ES-I3 (cell line): ENCODE measurements around the gene ZNF816.
"Not testable (repeated sequence)": the region's sequence is repeated elsewhere in the genome, so short reads cannot be mapped to it uniquely, and the experiment has no call there.

ENCODE experiments used
- H3K36me3 ChIP-seq: 2 replicates; pipeline ENCODE4 v1.6.1; 2013; ENCODE audit warnings: mild to moderate bottlenecking, low read length, control low read depth, moderate library complexity; ENCODE audit not compliant: insufficient read depth
- H3K4me1 ChIP-seq: 2 replicates; pipeline ENCODE4 v1.6.1; 2013; ENCODE audit warnings: mild to moderate bottlenecking, control low read depth, low read length; ENCODE audit not compliant: insufficient read depth
- H3K9ac ChIP-seq: 2 replicates; pipeline ENCODE4 v1.6.1; 2013; ENCODE audit warnings: low read depth, mild to moderate bottlenecking, low read length, moderate library complexity
- H3K9me3 ChIP-seq: 2 replicates; pipeline ENCODE4 v1.6.1; 2013; ENCODE audit warnings: mild to moderate bottlenecking, low read length, moderate library complexity; ENCODE audit not compliant: control insufficient read depth, insufficient read depth

ZNF816 gene

GRCh38 chr19:52946322-52947310 lies 16.1 kb downstream of the ZNF816 start:
- peaks cover 16% of the 10 kb centered on the region for H3K9me3 ChIP-seq
- H3K9ac ChIP-seq = no peak overlapping the region; the same call in 1 of the 2 replicates
- H3K4me1 ChIP-seq = peaks cover 12% of the 10 kb centered on the region
- H3K36me3 ChIP-seq = peaks cover 17% of the 10 kb centered on the region

GRCh38 chr19:52945652-52946321 lies 16.9 kb downstream of the ZNF816 start:
- Histone ChIP-seq H3K4me1 (peaks cover 12% of the 10 kb centered on the region), H3K9ac (no peak overlapping the region; the same call in 1 of the 2 replicates), H3K9me3 (peaks cover 13% of the 10 kb centered on the region), H3K36me3 (peaks cover 11% of the 10 kb centered on the region)

GRCh38 chr19:52944703-52945493 lies 17.8 kb downstream of the ZNF816 start:
- H3K9ac ChIP-seq, H3K9me3 ChIP-seq, H3K36me3 ChIP-seq: not testable (repeated sequence)
- peaks cover 12% of the 10 kb centered on the region for H3K4me1 ChIP-seq

GRCh38 chr19:52943884-52944643 lies 18.6 kb downstream of the ZNF816 start:
- Histone ChIP-seq H3K9ac (no peak overlapping the region), H3K36me3 (0 out of 2 replicates have a peak, but pooled peaks cover 2% of the 10 kb centered on the region), H3K9me3 (peaks cover 4% of the 10 kb centered on the region), H3K4me1 (peaks cover 12% of the 10 kb centered on the region)

GRCh38 chr19:52943134-52943883 lies 19.4 kb downstream of the ZNF816 start:
- Histone ChIP-seq H3K4me1 (peaks cover 12% of the 10 kb centered on the region), H3K36me3 (0 out of 2 replicates have a peak, but pooled peaks cover 2% of the 10 kb centered on the region), H3K9ac (peak overlapping the region; percentile 43; the same call in 1 of the 2 replicates), H3K9me3 (peaks cover 4% of the 10 kb centered on the region)

- peaks cover 12% of the 10 kb centered on the region for H3K4me1 ChIP-seq
- H3K9me3 ChIP-seq = no peaks in the 10 kb centered on the region; the same call in 1 of the 2 replicates
- H3K36me3 ChIP-seq = no peaks in the 10 kb centered on the region
- H3K9ac ChIP-seq = peak overlapping the region; percentile 96
Observed at GRCh38 chr19:52942386-52943133, 20.1 kb downstream of the ZNF816 start.

- H3K4me1 ChIP-seq = peaks cover 12% of the 10 kb centered on the region
- H3K9me3 ChIP-seq = no peaks in the 10 kb centered on the region; the same call in 1 of the 2 replicates
- H3K9ac ChIP-seq = peak overlapping the region; percentile 96
- no peaks in the 10 kb centered on the region for H3K36me3 ChIP-seq
Observed at GRCh38 chr19:52941941-52942385, 20.7 kb downstream of the ZNF816 start.

- not testable (repeated sequence) for H3K9me3 ChIP-seq, H3K36me3 ChIP-seq
- Histone ChIP-seq H3K9ac (peak overlapping the region; percentile 96), H3K4me1 (peaks cover 12% of the 10 kb centered on the region)
Observed at GRCh38 chr19:52941523-52941922, 21.2 kb downstream of the ZNF816 start.

GRCh38 chr19:52940905-52941304 lies 21.8 kb downstream of the ZNF816 start:
- not testable (repeated sequence) for H3K9ac ChIP-seq, H3K9me3 ChIP-seq, H3K36me3 ChIP-seq
- peaks cover 12% of the 10 kb centered on the region for H3K4me1 ChIP-seq

- H3K36me3 ChIP-seq = no peaks in the 10 kb centered on the region; the same call in 1 of the 2 replicates
- H3K9me3 ChIP-seq = no peaks in the 10 kb centered on the region
- no peak overlapping the region for H3K9ac ChIP-seq
- H3K4me1 ChIP-seq = 0 out of 2 replicates have a peak, but pooled peaks cover under 1% of the 10 kb centered on the region
Observed at GRCh38 chr19:52938761-52939160, 23.9 kb downstream of the ZNF816 start.

GRCh38 chr19:52936954-52937325 lies 25.7 kb downstream of the ZNF816 start:
- H3K4me1 ChIP-seq = no peaks in the 10 kb centered on the region
- no peak overlapping the region for H3K9ac ChIP-seq
- no peaks in the 10 kb centered on the region; the same call in 1 of the 2 replicates for H3K36me3 ChIP-seq
- H3K9me3 ChIP-seq = no peaks in the 10 kb centered on the region

GRCh38 chr19:52936151-52936953 lies 26.3 kb downstream of the ZNF816 start:
- Histone ChIP-seq H3K4me1 (no peaks in the 10 kb centered on the region), H3K9ac (no peak overlapping the region)

More at GRCh38 chr19:52936151-52936953, 26.3 kb downstream of the ZNF816 start:
- H3K9me3 ChIP-seq = no peaks in the 10 kb centered on the region
- H3K36me3 ChIP-seq = no peaks in the 10 kb centered on the region; the same call in 1 of the 2 replicates
